H1 (cell line): ENCODE data around the gene TNNC1.

Experiments
- POLR2A ChIP-seq, 2 experiments: IDR thresholded peaks; 1 replicate in 1 of 2; 2 replicates in 1 of 2; pipeline ENCODE4 v1.6.1; 2011; ENCODE audit warnings: low read depth in 2 of 2, low read length in 2 of 2, mild to moderate bottlenecking in 2 of 2; ENCODE audit errors: control extremely low read depth in 1 of 2
- RAD21 ChIP-seq, 2 experiments: IDR thresholded peaks in 1 of 2; conservative IDR thresholded peaks in 1 of 2; 2 replicates each; pipeline ENCODE4 v1.6.1; 2011; ENCODE audit warnings: low read depth in 2 of 2, low read length in 2 of 2, improper control_type of control experiment in 1 of 2, inconsistent platforms in 1 of 2, mild to moderate bottlenecking in 1 of 2, moderate library complexity in 1 of 2
- RFX5 ChIP-seq: IDR thresholded peaks from 2 replicates; pipeline ENCODE4 v1.6.1; 2011; ENCODE audit warnings: low read depth, low read length, improper control_type of control experiment, borderline replicate concordance
- TBP ChIP-seq: IDR thresholded peaks from 2 replicates; pipeline ENCODE4 v1.6.1; 2011; ENCODE audit warnings: low read depth, low read length, improper control_type of control experiment
- TF ChIP-seq, protein P1 (sequence below), 3 experiments: IDR thresholded peaks; 1 replicate in 2 of 3; 2 replicates in 1 of 3; pipeline versions ENCODE4 v1.5.1 to v1.6.1; 2011; ENCODE audit warnings: low read length in 3 of 3, mild to moderate bottlenecking in 3 of 3, inconsistent platforms in 2 of 3, low read depth in 1 of 3, moderate library complexity in 1 of 3; ENCODE audit not compliant: insufficient read depth in 1 of 3; ENCODE audit errors: control extremely low read depth in 1 of 3
- TF ChIP-seq, protein P2 (sequence below): IDR thresholded peaks from 2 replicates; pipeline ENCODE4 v1.6.1; 2011; ENCODE audit warnings: low read length, improper control_type of control experiment

DNA sequence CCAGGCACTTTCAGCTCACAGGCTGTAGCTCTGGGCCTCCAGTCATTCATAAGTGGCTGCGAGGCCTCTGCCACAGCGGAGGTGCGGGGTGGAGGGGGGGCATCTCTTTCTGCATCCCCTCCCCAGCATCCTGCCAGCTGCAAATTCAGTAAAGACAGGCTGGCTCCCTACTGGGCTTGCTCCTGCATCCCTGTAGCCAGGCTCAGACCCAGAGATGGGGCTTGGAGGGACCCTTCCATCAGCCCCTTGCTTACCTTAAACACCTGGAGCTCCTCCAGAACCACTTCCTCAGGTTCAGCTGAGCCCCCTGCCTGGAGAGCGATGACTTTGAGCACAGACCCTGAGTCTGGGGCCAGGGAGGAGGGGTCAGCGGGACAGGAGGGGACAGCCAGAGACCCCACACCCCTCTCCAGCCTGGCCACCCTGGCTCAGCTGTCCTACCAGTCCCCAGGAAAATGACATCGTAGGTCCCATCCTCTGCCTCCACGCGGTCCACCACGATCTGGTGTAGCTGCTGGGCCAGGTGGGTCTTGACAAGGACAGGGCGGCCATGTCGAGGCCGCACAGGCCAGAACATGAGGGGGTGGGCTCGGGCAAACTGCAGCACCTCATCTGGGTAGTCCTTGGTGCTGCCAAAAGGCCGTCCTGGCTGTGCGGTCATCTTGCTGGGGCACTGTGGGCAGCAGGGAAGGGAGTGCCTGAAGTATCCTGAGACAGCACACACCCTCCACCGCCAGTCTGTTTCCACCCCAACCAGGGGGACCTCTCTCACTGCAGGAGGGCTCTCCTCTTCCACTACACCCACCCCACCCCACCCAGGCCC is 14.2 kb downstream of the TNNC1 start:
- TF ChIP-seq, protein P1, sequence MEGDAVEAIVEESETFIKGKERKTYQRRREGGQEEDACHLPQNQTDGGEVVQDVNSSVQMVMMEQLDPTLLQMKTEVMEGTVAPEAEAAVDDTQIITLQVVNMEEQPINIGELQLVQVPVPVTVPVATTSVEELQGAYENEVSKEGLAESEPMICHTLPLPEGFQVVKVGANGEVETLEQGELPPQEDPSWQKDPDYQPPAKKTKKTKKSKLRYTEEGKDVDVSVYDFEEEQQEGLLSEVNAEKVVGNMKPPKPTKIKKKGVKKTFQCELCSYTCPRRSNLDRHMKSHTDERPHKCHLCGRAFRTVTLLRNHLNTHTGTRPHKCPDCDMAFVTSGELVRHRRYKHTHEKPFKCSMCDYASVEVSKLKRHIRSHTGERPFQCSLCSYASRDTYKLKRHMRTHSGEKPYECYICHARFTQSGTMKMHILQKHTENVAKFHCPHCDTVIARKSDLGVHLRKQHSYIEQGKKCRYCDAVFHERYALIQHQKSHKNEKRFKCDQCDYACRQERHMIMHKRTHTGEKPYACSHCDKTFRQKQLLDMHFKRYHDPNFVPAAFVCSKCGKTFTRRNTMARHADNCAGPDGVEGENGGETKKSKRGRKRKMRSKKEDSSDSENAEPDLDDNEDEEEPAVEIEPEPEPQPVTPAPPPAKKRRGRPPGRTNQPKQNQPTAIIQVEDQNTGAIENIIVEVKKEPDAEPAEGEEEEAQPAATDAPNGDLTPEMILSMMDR (IDR thresholded peaks at IDR 0.05; ENCODE audit: control extremely low read depth in 1 of 3, insufficient read depth in 1 of 3, low read depth in 1 of 3, low read length in 3 of 3), result no peak
- TF ChIP-seq RFX5, result no peak
- TF ChIP-seq TBP, result no peak
- TF ChIP-seq, protein P2, sequence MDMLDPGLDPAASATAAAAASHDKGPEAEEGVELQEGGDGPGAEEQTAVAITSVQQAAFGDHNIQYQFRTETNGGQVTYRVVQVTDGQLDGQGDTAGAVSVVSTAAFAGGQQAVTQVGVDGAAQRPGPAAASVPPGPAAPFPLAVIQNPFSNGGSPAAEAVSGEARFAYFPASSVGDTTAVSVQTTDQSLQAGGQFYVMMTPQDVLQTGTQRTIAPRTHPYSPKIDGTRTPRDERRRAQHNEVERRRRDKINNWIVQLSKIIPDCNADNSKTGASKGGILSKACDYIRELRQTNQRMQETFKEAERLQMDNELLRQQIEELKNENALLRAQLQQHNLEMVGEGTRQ, result no peak
- TF ChIP-seq RAD21 (IDR thresholded peaks at IDR 0.05 in 1 of 2, conservative IDR thresholded peaks at IDR 0.05 in 1 of 2; ENCODE audit: low read depth in 2 of 2, low read length in 2 of 2), result no peak
- no peak for TF ChIP-seq POLR2A (IDR thresholded peaks at IDR 0.05; ENCODE audit: control extremely low read depth in 1 of 2, low read depth in 2 of 2, low read length in 2 of 2)
